GM12892 (cell line): ENCODE data around the gene AMH.
A peak's percentile ranks its signal among the peaks of the same experiment; 100 is the strongest.

Source experiments
- POLR2A ChIP-seq: IDR thresholded peaks from 2 replicates; pipeline ENCODE4 v1.6.1; 2011; ENCODE audit warnings: low read depth, low read length, control low read depth
- POLR2AphosphoS5 ChIP-seq: IDR thresholded peaks from 2 replicates; pipeline ENCODE4 v1.6.1; 2011; ENCODE audit warnings: low read depth, low read length, control low read depth

GRCh38 chr19:2236314-2237050 lies 12.6 kb upstream of the AMH start, which contains the start of the genes PLEKHJ1 and SF3A2:
- peak; percentile 78 for TF ChIP-seq POLR2A
- peak; percentile 78 for TF ChIP-seq POLR2AphosphoS5
